GM12878 (cell line): ENCODE data around the gene ELP4. TPM values are rescaled to one million over a fixed set of nuclear protein-coding genes. Genes with fewer than 3 reads are reported as not detected.

ENCODE experiments used
- ATAC-seq: fragments of 200-7000 bp; cut with Tn5 transposase; 3 replicates; pipeline ENCODE4 v1.9.1; 2020; ENCODE audit warnings: mild to moderate bottlenecking, moderate library complexity
- Bru-seq: library from RNA; stranded (reverse); fragments of 400-500 nt; gene quantifications from one replicate; lab custom pipeline; 2021; lab: Mats Ljungman, UMichigan
- BruChase-seq, 2 experiments: library from RNA; stranded (reverse); fragments of 400-500 nt; gene quantifications; one replicate each; lab custom pipeline; 2021; lab: Mats Ljungman, UMichigan
- BruUV-seq: library from RNA; stranded (reverse); fragments of 400-500 nt; replicated peaks from 2 replicates; lab custom pipeline; 2021; lab: Mats Ljungman, UMichigan
- CTCF ChIA-PET: fragments of 300-600 bp; sonication (Branson Sonifier 250); formaldehyde crosslinking; extraction: SDS; loops from one replicate; lab custom pipeline; 2021; ENCODE audit warnings: inconsistent platforms; lab: Yijun Ruan, JAX
- POLR2A ChIA-PET: fragments of 350-600 bp; formaldehyde crosslinking; extraction: SDS; loops from one replicate; lab custom pipeline; 2021; ENCODE audit warnings: inconsistent platforms; lab: Charles Lee
- RAD21 ChIA-PET: fragments of 300-600 bp; sonication (Branson Sonifier 250); formaldehyde crosslinking; loops from one replicate; lab custom pipeline; 2023; ENCODE audit warnings: antibody characterized with exemption; ENCODE audit not compliant: unreplicated experiment; lab: Charles Lee
- SMC1A ChIA-PET: fragments of 300-600 bp; sonication (Branson Sonifier 250); formaldehyde crosslinking; loops from one replicate; lab custom pipeline; 2023; ENCODE audit not compliant: unreplicated experiment, uncharacterized antibody; lab: Charles Lee
- DNase-seq: peaks from one replicate; pipeline ENCODE4 v3.0.0-alpha.2; 2011; ENCODE audit warnings: low read depth, low spot score
- FAIRE-seq: peaks from 3 replicates; lab custom pipeline; 2011; peaks lifted over from hg19 to GRCh38; lab: Jason Lieb, UNC
- H2AFZ ChIP-seq: 2 replicates; pipeline ENCODE4 v1.6.0; 2011; ENCODE audit warnings: low read depth, low read length, control low read depth; ENCODE audit not compliant: control insufficient read depth
- H3K27ac ChIP-seq: 2 replicates; pipeline ENCODE4 v1.5.1; 2011; ENCODE audit warnings: control low read depth; ENCODE audit not compliant: control insufficient read depth, insufficient read depth
- H3K27me3 ChIP-seq, 2 experiments: replicated peaks in 1 of 2; 2 replicates each; pipeline versions ENCODE4 v1.6.0 to v1.6.1; 2011; ENCODE audit warnings: low read length in 1 of 2; ENCODE audit not compliant: control insufficient read depth in 2 of 2, insufficient read depth in 2 of 2
- H3K36me3 ChIP-seq, 2 experiments: 2 replicates each; pipeline ENCODE4 v1.5.1; 2011; ENCODE audit warnings: low read length in 1 of 2; ENCODE audit not compliant: control insufficient read depth in 2 of 2, insufficient read depth in 2 of 2
- H3K4me1 ChIP-seq: 2 replicates; pipeline ENCODE4 v1.6.1; 2011; ENCODE audit warnings: mild to moderate bottlenecking, low read length, moderate library complexity, mixed read lengths; ENCODE audit not compliant: control insufficient read depth, insufficient read depth
- H3K4me2 ChIP-seq: 2 replicates; pipeline ENCODE4 v1.6.0; 2011; ENCODE audit warnings: control low read depth; ENCODE audit not compliant: control insufficient read depth, insufficient read depth
- H3K4me3 ChIP-seq: fragments of 200-600 bp; sonication (generic); 2 replicates; pipeline ENCODE4 v1.5.1; 2016
- H3K79me2 ChIP-seq: 2 replicates; pipeline ENCODE4 v1.6.0; 2011; ENCODE audit warnings: low read length; ENCODE audit not compliant: control insufficient read depth, insufficient read depth
- H3K9ac ChIP-seq: 2 replicates; pipeline ENCODE4 v1.8.0; 2011; ENCODE audit warnings: low read length, control low read depth, mixed read lengths; ENCODE audit not compliant: control insufficient read depth, insufficient read depth
- H3K9me3 ChIP-seq: replicated peaks from 3 replicates; pipeline ENCODE4 v1.5.1; 2011; ENCODE audit warnings: mild to moderate bottlenecking, low read length; ENCODE audit not compliant: control insufficient read depth, insufficient read depth
- H4K20me1 ChIP-seq: 2 replicates; pipeline ENCODE4 v1.6.0; 2011; ENCODE audit not compliant: control insufficient read depth, insufficient read depth
- ATF2 ChIP-seq: IDR thresholded peaks from 2 replicates; pipeline ENCODE4 v1.6.1; 2012; ENCODE audit warnings: low read length, inconsistent platforms
- BCL3 ChIP-seq: IDR thresholded peaks from 2 replicates; pipeline ENCODE4 v1.6.1; 2011; ENCODE audit warnings: borderline replicate concordance, low read depth, mild to moderate bottlenecking, moderate library complexity, low read length; ENCODE audit not compliant: insufficient read depth, poor library complexity, severe bottlenecking
- BRCA1 ChIP-seq: IDR thresholded peaks from 2 replicates; pipeline ENCODE4 v1.6.1; 2011; ENCODE audit warnings: low read depth, low read length, improper control_type of control experiment
- E4F1 ChIP-seq: fragments of 450-650 bp; IDR thresholded peaks from 2 replicates; pipeline ENCODE4 v1.6.1; 2018; ENCODE audit warnings: borderline replicate concordance, mild to moderate bottlenecking; ENCODE audit not compliant: partially characterized antibody
- GATAD2B ChIP-seq: fragments of 450-650 bp; conservative IDR thresholded peaks from 2 replicates; pipeline ENCODE4 v1.6.1; 2017; ENCODE audit warnings: low read depth, mild to moderate bottlenecking, moderate library complexity
- JUNB ChIP-seq: IDR thresholded peaks from 2 replicates; pipeline ENCODE4 v1.6.1; 2016; ENCODE audit warnings: antibody characterized with exemption, mild to moderate bottlenecking
- MEF2A ChIP-seq: IDR thresholded peaks from 2 replicates; pipeline ENCODE4 v1.6.1; 2011; ENCODE audit warnings: low read depth, mild to moderate bottlenecking, low read length, moderate library complexity; ENCODE audit not compliant: insufficient read depth
- MTA3 ChIP-seq: IDR thresholded peaks from 2 replicates; pipeline ENCODE4 v1.6.1; 2012; ENCODE audit warnings: low read length, inconsistent platforms, borderline replicate concordance
- NFYA ChIP-seq: IDR thresholded peaks from 2 replicates; pipeline ENCODE4 v1.6.1; 2011; ENCODE audit warnings: low read depth, mild to moderate bottlenecking, low read length, improper control_type of control experiment, borderline replicate concordance
- POLR2AphosphoS5 ChIP-seq: IDR thresholded peaks from 2 replicates; pipeline ENCODE4 v1.6.1; 2011; ENCODE audit warnings: mild to moderate bottlenecking, low read length, inconsistent platforms
- YBX1 ChIP-seq: fragments of 450-650 bp; IDR thresholded peaks from 2 replicates; pipeline ENCODE4 v1.6.1; 2016; ENCODE audit warnings: antibody characterized with exemption
- ZNF384 ChIP-seq: IDR thresholded peaks from 2 replicates; pipeline ENCODE4 v1.6.1; 2012; ENCODE audit warnings: low read depth, mild to moderate bottlenecking, low read length, improper control_type of control experiment, borderline replicate concordance
- WGBS: methylation state at CpG from one replicate; pipeline ENCODE4 v1.1.6; 2016; ENCODE audit warnings: low lambda C conversion rate; ENCODE audit not compliant: insufficient replicate concordance, insufficient coverage; ENCODE audit errors: missing lambda C conversion rate; 5-methylcytosine and 5-hydroxymethylcytosine counted together
- in situ Hi-C: fragments of 300-500 bp; cut with MboI; formaldehyde crosslinking; loops from 9 replicates; pipeline ENCODE4 v1.14.3; 2018; ENCODE audit warnings: mixed read lengths
- intact Hi-C: fragments of 100-400 bp; cut with micrococcal nuclease; formaldehyde crosslinking; loops from one replicate; pipeline ENCODE4 v1.14.2; 2022; ENCODE audit not compliant: unreplicated experiment
- long read RNA-seq, 2 experiments: library from polyadenylated mRNA; unstranded; transcript quantifications; one replicate each; pipeline ENCODE4 v2.0.0, GENCODE V29; 2019 to 2020
- polyA minus RNA-seq, 3 experiments: library from RNA; depleted of rRNA, polyadenylated mRNA; stranded (reverse); fragments of >200 nt; gene quantifications; 2 replicates each; pipeline ENCODE4 v1.2.3, GENCODE V29; 2011
- polyA plus RNA-seq, 11 experiments: library from polyadenylated mRNA; depleted of rRNA in 4 of 11; unstranded in 6 of 11; stranded (reverse) in 5 of 11; fragments of >200 nt; fragmentation: Nextera tagmentation in 4 of 11; fragmentation: Illumina TruSeq in 1 of 11; extraction: Ambion mirVana in 4 of 11; extraction: Trizol in 1 of 11; gene quantifications; 1 replicate in 1 of 11; 2 replicates in 10 of 11; pipeline versions ENCODE4 v1.2.1 to v1.2.3, GENCODE V29; 2011 to 2016; ENCODE audit warnings: inconsistent platforms in 2 of 11, missing spikeins in 2 of 11, low read depth in 1 of 11
- total RNA-seq, 4 experiments: library from RNA; depleted of rRNA in 3 of 4; stranded (reverse); fragments of >200 nt in 3 of 4; fragmentation: Illumina TruSeq in 1 of 4; extraction: Trizol in 1 of 4; gene quantifications; 2 replicates each; pipeline versions ENCODE4 v1.2.1 to v1.2.3, GENCODE V29; 2013 to 2021

The ELP4 gene
- total RNA-seq (2013; cell fraction: nucleolus; rRNA removed), result 115 and 127 TPM in 2 replicates
- total RNA-seq (2014; rRNA removed), result 28.5 and 31.6 TPM in 2 replicates
- total RNA-seq (2014; rRNA removed; fragmentation: Illumina TruSeq; extraction: Trizol), result 25.5 and 28.9 TPM in 2 replicates
- total RNA-seq (2021), result 16.0 and 17.7 TPM in 2 replicates
- 7.1 TPM for polyA plus RNA-seq (2011; ENCODE audit: low read depth)
- polyA plus RNA-seq (2011; rRNA removed), result 32.7 and 45.3 TPM in 2 replicates
- polyA plus RNA-seq (2011; cell fraction: cytosol; rRNA removed), result 13.8 and 16.1 TPM in 2 replicates
- polyA plus RNA-seq (2011; cell fraction: nucleus; rRNA removed), result 14.1 and 14.5 TPM in 2 replicates
- 13.8 and 14.9 TPM in 2 replicates for polyA plus RNA-seq (2012)
- 23.8 and 35.9 TPM in 2 replicates for polyA plus RNA-seq (2014; fragmentation: Illumina TruSeq; extraction: Trizol)
- 10 to 100 TPM; 19.5 to 36.1 TPM for polyA plus RNA-seq (2014; fragmentation: Nextera tagmentation; extraction: Ambion mirVana)
- polyA plus RNA-seq (2014; rRNA removed), result 16.8 and 18.2 TPM in 2 replicates
- polyA plus RNA-seq (2016; fragmentation: Nextera tagmentation; extraction: Ambion mirVana), result 10 to 100 TPM; 32.6 to 34.4 TPM
- 35.4 and 36.2 TPM in 2 replicates for polyA minus RNA-seq (2011; rRNA and poly(A)+ RNA removed)
- 8.1 and 8.2 TPM in 2 replicates for polyA minus RNA-seq (2011; cell fraction: cytosol; rRNA and poly(A)+ RNA removed)
- polyA minus RNA-seq (2011; cell fraction: nucleus; rRNA and poly(A)+ RNA removed), result 74.4 and 118 TPM in 2 replicates
- Bru-seq, nascent RNA, result percentile 60 among the genes with signal in this experiment
- percentile 54 among the genes with signal in this experiment for BruChase-seq, experiment 1, labeled RNA remaining after a 6-hour chase
- BruChase-seq, experiment 2, labeled RNA remaining after a 2-hour chase, result percentile 58 among the genes with signal in this experiment
- long read RNA-seq, experiment 1, full-length matches to known transcripts, result 14 of 16 reads
- long read RNA-seq, experiment 1, partial matches to known transcripts, result 0 of 16 reads
- long read RNA-seq, experiment 1, other reads (novel, unspliced or antisense), result 2 of 16 reads
- long read RNA-seq, experiment 2, full-length matches to known transcripts, result 123 of 142 reads
- long read RNA-seq, experiment 2, partial matches to known transcripts, result 5 of 142 reads
- long read RNA-seq, experiment 2, other reads (novel, unspliced or antisense), result 14 of 142 reads

- H2AFZ ChIP-seq, result peak within 1 kb of the TSS; percentile 99
- 1% methylated on average over 47 of the region's 47 CpGs for WGBS
- FAIRE-seq, result peak; percentile 95
- ChIA-PET POLR2A (interaction anchor here (0.5 kb wide), 1 partner anchor 505 kb away, joined by 3 read pairs; no protein-coding TSS in a partner anchor), RAD21 (interaction anchor here (0.6 kb wide), 1 partner anchor 138 kb away, joined by 6 read pairs; no protein-coding TSS in a partner anchor), SMC1A (interaction anchor here (0.6 kb wide), 1 partner anchor 419 kb away, joined by 3 read pairs; no protein-coding TSS in a partner anchor), CTCF (interaction anchor here (1.0 kb wide), 2 partner anchors 132 to 448 kb away, joined by 3 read pairs; no protein-coding TSS in a partner anchor)
- no peaks in the 10 kb centered on the region; a peak in 2 of 4 replicates for H3K36me3 ChIP-seq
- BruUV-seq, result no TSS peak
- no peaks in the 10 kb centered on the region for H3K4me1 ChIP-seq
- no peaks in the 10 kb centered on the region for H3K9me3 ChIP-seq
- H4K20me1 ChIP-seq, result no peaks in the 10 kb centered on the region
- in situ Hi-C loops, result no loop called here
- H3K4me3 ChIP-seq, result peak within 1 kb of the TSS; percentile 81
- no peaks in the 10 kb centered on the region for H3K27me3 ChIP-seq
- peak within 1 kb of the TSS; percentile 81 for H3K27ac ChIP-seq
- ATAC-seq, result peak; percentile 100
- peak within 1 kb of the TSS; percentile 89 for H3K9ac ChIP-seq
- intact Hi-C loops, result no loop called here
- H3K4me2 ChIP-seq, result peak within 1 kb of the TSS; percentile 78
- H3K79me2 ChIP-seq, result peaks cover 52% of the 10 kb centered on the region
- DNase-seq, result peak; percentile 90
- TF ChIP-seq YBX1 (no peak), ZNF384 (no peak), MEF2A (no peak), POLR2AphosphoS5 (peak; percentile 90), JUNB (no peak), E4F1 (no peak), MTA3 (no peak), BRCA1 (no peak), NFYA (peak; percentile 78), BCL3 (no peak), GATAD2B (no peak), ATF2 (no peak)
These were observed at the start of gene ELP4, which contains the start of gene IMMP1L for GRCh38 chr11:31509429-31510345. ELP4 (plus strand) TSS chr11:31509767; CDS start chr11:31509785, 18 bp downstream. IMMP1L (minus strand) TSS chr11:31509622; CDS start chr11:31463276, 46,346 bp downstream.
